Tibial artery (tissue), 4 donors: Measurements from ENCODE around the gene C17orf50.

ENCODE experiments used
- DNase-seq, 2 donors: peaks; one replicate each; pipeline ENCODE4 v3.0.0-alpha.2; 2019
- H3K27ac ChIP-seq, 2 donors: fragments of 200-600 bp; sonication (generic) in 1 of 2; 1 replicate in 1 of 2; 2 replicates in 1 of 2; pipeline ENCODE4 v1.5.1; 2018 to 2019; ENCODE audit warnings: mild to moderate bottlenecking in 1 of 2
- H3K27me3 ChIP-seq, 2 donors: fragments of 200-600 bp; sonication (generic) in 1 of 2; one replicate each; pipeline versions ENCODE4 v1.5.1 to v1.6.0; 2016 to 2019
- H3K36me3 ChIP-seq, 3 donors: fragments of 200-600 bp; sonication (generic) in 2 of 3; one replicate each; pipeline ENCODE4 v1.5.1; 2016 to 2019; ENCODE audit warnings: mild to moderate bottlenecking in 2 of 3
- H3K4me1 ChIP-seq, 4 donors: fragments of 200-600 bp; sonication (generic) in 2 of 4; 1 replicate in 3 of 4; 2 replicates in 1 of 4; pipeline ENCODE4 v1.5.1; 2016 to 2019
- H3K4me3 ChIP-seq, 2 donors: fragments of 200-600 bp; sonication (generic) in 1 of 2; 1 replicate in 1 of 2; 2 replicates in 1 of 2; pipeline ENCODE4 v1.5.1; 2018 to 2019; ENCODE audit warnings: mild to moderate bottlenecking in 2 of 2
- H3K9me3 ChIP-seq, 3 donors: fragments of 200-600 bp; sonication (generic) in 1 of 3; one replicate each; pipeline ENCODE4 v1.5.1; 2016 to 2019
- intact Hi-C: fragments of 100-400 bp; cut with DNase I; formaldehyde crosslinking; loops from one replicate; pipeline ENCODE4 v1.15.0; 2023; ENCODE audit warnings: low total_unique reads
- TF ChIP-seq, protein P1 (sequence below), 2 experiments: fragments of 200-600 bp in 1 of 2; fragments of 450-650 bp in 1 of 2; IDR thresholded peaks; one replicate each; pipeline ENCODE4 v1.5.1; 2017 to 2019; ENCODE audit warnings: antibody characterized with exemption in 2 of 2, mild to moderate bottlenecking in 1 of 2, moderate library complexity in 1 of 2

Gene C17orf50

GRCh38 chr17:35795871-35796265 is 35.2 kb downstream of the C17orf50 start:
- peak overlapping the region; percentile 73 to 77 for H3K4me3 ChIP-seq
- H3K36me3 ChIP-seq = no peaks in the 10 kb centered on the region
- H3K27ac ChIP-seq = peak overlapping the region; percentile 67 to 80
- no peaks in the 10 kb centered on the region for H3K27me3 ChIP-seq
- no peak for DNase-seq
- intact Hi-C loops = no loop called here
- TF ChIP-seq, protein P1, sequence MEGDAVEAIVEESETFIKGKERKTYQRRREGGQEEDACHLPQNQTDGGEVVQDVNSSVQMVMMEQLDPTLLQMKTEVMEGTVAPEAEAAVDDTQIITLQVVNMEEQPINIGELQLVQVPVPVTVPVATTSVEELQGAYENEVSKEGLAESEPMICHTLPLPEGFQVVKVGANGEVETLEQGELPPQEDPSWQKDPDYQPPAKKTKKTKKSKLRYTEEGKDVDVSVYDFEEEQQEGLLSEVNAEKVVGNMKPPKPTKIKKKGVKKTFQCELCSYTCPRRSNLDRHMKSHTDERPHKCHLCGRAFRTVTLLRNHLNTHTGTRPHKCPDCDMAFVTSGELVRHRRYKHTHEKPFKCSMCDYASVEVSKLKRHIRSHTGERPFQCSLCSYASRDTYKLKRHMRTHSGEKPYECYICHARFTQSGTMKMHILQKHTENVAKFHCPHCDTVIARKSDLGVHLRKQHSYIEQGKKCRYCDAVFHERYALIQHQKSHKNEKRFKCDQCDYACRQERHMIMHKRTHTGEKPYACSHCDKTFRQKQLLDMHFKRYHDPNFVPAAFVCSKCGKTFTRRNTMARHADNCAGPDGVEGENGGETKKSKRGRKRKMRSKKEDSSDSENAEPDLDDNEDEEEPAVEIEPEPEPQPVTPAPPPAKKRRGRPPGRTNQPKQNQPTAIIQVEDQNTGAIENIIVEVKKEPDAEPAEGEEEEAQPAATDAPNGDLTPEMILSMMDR (IDR thresholded peaks at IDR 0.05) = no peak
- H3K4me1 ChIP-seq = peaks cover 0 to 62% (median 31%) of the 10 kb centered on the region in 4 donors
- no peaks in the 10 kb centered on the region for H3K9me3 ChIP-seq

- intact Hi-C loops = no loop called here
- Histone ChIP-seq H3K4me1 (peaks cover 0 to 71% (median 37%) of the 10 kb centered on the region in 4 donors), H3K9me3 (no peaks in the 10 kb centered on the region), H3K36me3 (no peaks in the 10 kb centered on the region), H3K27ac (peak overlapping the region in 1 of 2 donors; percentile 80), H3K4me3 (no peak overlapping the region), H3K27me3 (no peaks in the 10 kb centered on the region)
- TF ChIP-seq, protein P1 (IDR thresholded peaks at IDR 0.05) = no peak
- DNase-seq = no peak
Measured at GRCh38 chr17:35796942-35797341, 36.3 kb downstream of the C17orf50 start.

DNA sequence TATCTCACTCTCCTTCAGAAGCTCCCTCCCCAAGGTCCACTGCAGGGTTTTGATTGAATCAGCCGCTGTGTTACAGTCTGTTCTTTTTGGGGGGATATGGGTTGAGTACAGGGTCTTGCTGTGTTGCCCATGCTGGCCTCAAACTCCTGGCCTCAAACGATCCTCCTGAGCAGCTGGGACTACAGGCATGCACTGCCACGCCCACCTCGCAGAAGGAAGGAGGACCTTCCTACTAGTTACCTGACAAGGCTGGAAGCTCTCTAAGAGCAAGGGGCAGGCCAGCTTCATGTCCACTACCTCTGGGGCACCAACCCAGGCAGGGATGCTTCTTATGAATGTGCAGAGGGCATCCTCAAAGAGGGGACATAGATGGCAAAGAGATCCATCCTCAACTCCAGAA is 36.7 kb downstream of the C17orf50 start:
- intact Hi-C loops = no loop called here
- Histone ChIP-seq H3K4me3 (no peak overlapping the region), H3K4me1 (peaks cover 0 to 69% (median 39%) of the 10 kb centered on the region in 4 donors), H3K27ac (no peak overlapping the region), H3K9me3 (no peaks in the 10 kb centered on the region), H3K27me3 (no peaks in the 10 kb centered on the region), H3K36me3 (no peaks in the 10 kb centered on the region)
- no peak for DNase-seq
- TF ChIP-seq, protein P1 (IDR thresholded peaks at IDR 0.05) = no peak

GRCh38 chr17:35797918-35798317 is 37.2 kb downstream of the C17orf50 start:
- Histone ChIP-seq H3K27me3 (no peaks in the 10 kb centered on the region), H3K9me3 (no peaks in the 10 kb centered on the region), H3K4me3 (no peak overlapping the region), H3K4me1 (peaks cover 0 to 64% (median 39%) of the 10 kb centered on the region in 4 donors), H3K36me3 (no peaks in the 10 kb centered on the region), H3K27ac (no peak overlapping the region)
- intact Hi-C loops = no loop called here
- DNase-seq = no peak
- TF ChIP-seq, protein P1 (IDR thresholded peaks at IDR 0.05) = no peak

GRCh38 chr17:35799942-35800341 is 39.3 kb downstream of the C17orf50 start:
- Histone ChIP-seq H3K27ac (peak overlapping the region; percentile 39 to 48), H3K4me1 (peaks cover 0 to 52% (median 28%) of the 10 kb centered on the region in 4 donors), H3K27me3 (no peaks in the 10 kb centered on the region), H3K4me3 (no peak overlapping the region), H3K36me3 (no peaks in the 10 kb centered on the region), H3K9me3 (no peaks in the 10 kb centered on the region)
- peak; percentile 49 to 90 for DNase-seq
- TF ChIP-seq, protein P1 (IDR thresholded peaks at IDR 0.05) = no peak
- intact Hi-C loops = no loop called here
